GM12878 (cell line): ENCODE measurements around the gene SLC35B4.

Experiments
- EZH2 ChIP-seq: IDR thresholded peaks from 2 replicates; pipeline ENCODE4 v1.6.1; 2012; ENCODE audit warnings: low read depth, mild to moderate bottlenecking, control low read depth, inconsistent platforms, low read length, borderline replicate concordance; ENCODE audit not compliant: control insufficient read depth
- FOXM1 ChIP-seq: IDR thresholded peaks from 2 replicates; pipeline ENCODE4 v1.6.1; 2012; ENCODE audit warnings: low read depth, mild to moderate bottlenecking, inconsistent platforms, low read length, moderate library complexity
- JUND ChIP-seq: IDR thresholded peaks from 2 replicates; pipeline ENCODE4 v1.6.1; 2012; ENCODE audit warnings: low read depth, mild to moderate bottlenecking, low read length, improper control_type of control experiment, moderate library complexity
- NRF1 ChIP-seq: conservative IDR thresholded peaks from 2 replicates; pipeline ENCODE4 v1.6.1; 2011; ENCODE audit warnings: mild to moderate bottlenecking, low read depth, low read length, improper control_type of control experiment
- POLR2AphosphoS5 ChIP-seq: IDR thresholded peaks from 2 replicates; pipeline ENCODE4 v1.6.1; 2011; ENCODE audit warnings: mild to moderate bottlenecking, low read length, inconsistent platforms
- RAD21 ChIP-seq: IDR thresholded peaks from 2 replicates; pipeline ENCODE4 v1.6.1; 2011; ENCODE audit warnings: mild to moderate bottlenecking, low read depth, low read length, moderate library complexity; ENCODE audit not compliant: insufficient read depth
- SMAD5 ChIP-seq: IDR thresholded peaks from 2 replicates; pipeline ENCODE4 v1.6.1; 2016; ENCODE audit warnings: antibody characterized with exemption, low read depth
- TAF1 ChIP-seq: IDR thresholded peaks from 2 replicates; pipeline ENCODE4 v1.6.1; 2011; ENCODE audit warnings: mild to moderate bottlenecking, low read depth, low read length, borderline replicate concordance
- ZNF207 ChIP-seq: fragments of 450-650 bp; IDR thresholded peaks from 2 replicates; pipeline ENCODE4 v1.6.1; 2014; ENCODE audit warnings: antibody characterized with exemption, mild to moderate bottlenecking, borderline replicate concordance
- TF ChIP-seq, protein P1 (sequence below): fragments of 450-650 bp; IDR thresholded peaks from 2 replicates; pipeline ENCODE4 v1.6.1; 2016; ENCODE audit warnings: mild to moderate bottlenecking
- TF ChIP-seq, protein P2 (sequence below), 3 experiments: IDR thresholded peaks in 2 of 3; conservative IDR thresholded peaks in 1 of 3; 2 replicates each; pipeline ENCODE4 v1.5.1; 2011; ENCODE audit warnings: low read depth in 3 of 3, low read length in 3 of 3, mild to moderate bottlenecking in 3 of 3, control low read depth in 2 of 3, moderate library complexity in 2 of 3, inconsistent platforms in 1 of 3, mixed read lengths in 1 of 3; ENCODE audit not compliant: control insufficient read depth in 2 of 3, insufficient read depth in 1 of 3; ENCODE audit errors: extremely low read depth in 1 of 3
- TF ChIP-seq, protein P3 (sequence below): fragments of 450-650 bp; IDR thresholded peaks from 2 replicates; pipeline ENCODE4 v1.6.1; 2016; ENCODE audit warnings: mild to moderate bottlenecking, moderate library complexity, borderline replicate concordance

DNA sequence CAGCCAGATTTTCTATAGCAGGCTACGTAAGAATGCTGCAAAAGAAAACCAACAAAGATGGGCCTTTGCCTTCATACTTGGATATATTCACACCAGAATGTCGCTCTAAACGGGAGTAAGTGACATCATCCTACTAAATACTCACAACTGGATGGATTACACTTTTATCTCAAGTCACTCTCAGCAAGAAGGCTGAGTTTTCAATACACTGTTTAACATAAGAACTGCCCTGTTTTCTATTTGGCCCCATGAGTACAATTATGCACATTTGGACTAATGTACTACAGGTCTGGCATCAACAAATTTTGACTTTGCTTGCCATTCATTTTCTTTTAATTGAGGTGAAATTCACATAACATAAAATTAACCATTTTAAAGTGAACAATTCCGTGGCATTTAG, 8.2 kb downstream of the SLC35B4 start:
- TF ChIP-seq RAD21 = no peak
- TF ChIP-seq, protein P1, sequence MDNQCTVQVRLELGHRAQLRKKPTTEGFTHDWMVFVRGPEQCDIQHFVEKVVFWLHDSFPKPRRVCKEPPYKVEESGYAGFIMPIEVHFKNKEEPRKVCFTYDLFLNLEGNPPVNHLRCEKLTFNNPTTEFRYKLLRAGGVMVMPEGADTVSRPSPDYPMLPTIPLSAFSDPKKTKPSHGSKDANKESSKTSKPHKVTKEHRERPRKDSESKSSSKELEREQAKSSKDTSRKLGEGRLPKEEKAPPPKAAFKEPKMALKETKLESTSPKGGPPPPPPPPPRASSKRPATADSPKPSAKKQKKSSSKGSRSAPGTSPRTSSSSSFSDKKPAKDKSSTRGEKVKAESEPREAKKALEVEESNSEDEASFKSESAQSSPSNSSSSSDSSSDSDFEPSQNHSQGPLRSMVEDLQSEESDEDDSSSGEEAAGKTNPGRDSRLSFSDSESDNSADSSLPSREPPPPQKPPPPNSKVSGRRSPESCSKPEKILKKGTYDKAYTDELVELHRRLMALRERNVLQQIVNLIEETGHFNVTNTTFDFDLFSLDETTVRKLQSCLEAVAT = no peak
- TF ChIP-seq ZNF207 = no peak
- TF ChIP-seq FOXM1 = no peak
- TF ChIP-seq JUND = no peak
- no peak for TF ChIP-seq NRF1
- TF ChIP-seq, protein P2, sequence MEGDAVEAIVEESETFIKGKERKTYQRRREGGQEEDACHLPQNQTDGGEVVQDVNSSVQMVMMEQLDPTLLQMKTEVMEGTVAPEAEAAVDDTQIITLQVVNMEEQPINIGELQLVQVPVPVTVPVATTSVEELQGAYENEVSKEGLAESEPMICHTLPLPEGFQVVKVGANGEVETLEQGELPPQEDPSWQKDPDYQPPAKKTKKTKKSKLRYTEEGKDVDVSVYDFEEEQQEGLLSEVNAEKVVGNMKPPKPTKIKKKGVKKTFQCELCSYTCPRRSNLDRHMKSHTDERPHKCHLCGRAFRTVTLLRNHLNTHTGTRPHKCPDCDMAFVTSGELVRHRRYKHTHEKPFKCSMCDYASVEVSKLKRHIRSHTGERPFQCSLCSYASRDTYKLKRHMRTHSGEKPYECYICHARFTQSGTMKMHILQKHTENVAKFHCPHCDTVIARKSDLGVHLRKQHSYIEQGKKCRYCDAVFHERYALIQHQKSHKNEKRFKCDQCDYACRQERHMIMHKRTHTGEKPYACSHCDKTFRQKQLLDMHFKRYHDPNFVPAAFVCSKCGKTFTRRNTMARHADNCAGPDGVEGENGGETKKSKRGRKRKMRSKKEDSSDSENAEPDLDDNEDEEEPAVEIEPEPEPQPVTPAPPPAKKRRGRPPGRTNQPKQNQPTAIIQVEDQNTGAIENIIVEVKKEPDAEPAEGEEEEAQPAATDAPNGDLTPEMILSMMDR (IDR thresholded peaks at IDR 0.05 in 2 of 3, conservative IDR thresholded peaks at IDR 0.05 in 1 of 3; ENCODE audit: control insufficient read depth in 2 of 3, extremely low read depth in 1 of 3, insufficient read depth in 1 of 3, low read depth in 3 of 3, low read length in 3 of 3) = no peak
- no peak for TF ChIP-seq SMAD5
- no peak for TF ChIP-seq TAF1
- TF ChIP-seq, protein P3, sequence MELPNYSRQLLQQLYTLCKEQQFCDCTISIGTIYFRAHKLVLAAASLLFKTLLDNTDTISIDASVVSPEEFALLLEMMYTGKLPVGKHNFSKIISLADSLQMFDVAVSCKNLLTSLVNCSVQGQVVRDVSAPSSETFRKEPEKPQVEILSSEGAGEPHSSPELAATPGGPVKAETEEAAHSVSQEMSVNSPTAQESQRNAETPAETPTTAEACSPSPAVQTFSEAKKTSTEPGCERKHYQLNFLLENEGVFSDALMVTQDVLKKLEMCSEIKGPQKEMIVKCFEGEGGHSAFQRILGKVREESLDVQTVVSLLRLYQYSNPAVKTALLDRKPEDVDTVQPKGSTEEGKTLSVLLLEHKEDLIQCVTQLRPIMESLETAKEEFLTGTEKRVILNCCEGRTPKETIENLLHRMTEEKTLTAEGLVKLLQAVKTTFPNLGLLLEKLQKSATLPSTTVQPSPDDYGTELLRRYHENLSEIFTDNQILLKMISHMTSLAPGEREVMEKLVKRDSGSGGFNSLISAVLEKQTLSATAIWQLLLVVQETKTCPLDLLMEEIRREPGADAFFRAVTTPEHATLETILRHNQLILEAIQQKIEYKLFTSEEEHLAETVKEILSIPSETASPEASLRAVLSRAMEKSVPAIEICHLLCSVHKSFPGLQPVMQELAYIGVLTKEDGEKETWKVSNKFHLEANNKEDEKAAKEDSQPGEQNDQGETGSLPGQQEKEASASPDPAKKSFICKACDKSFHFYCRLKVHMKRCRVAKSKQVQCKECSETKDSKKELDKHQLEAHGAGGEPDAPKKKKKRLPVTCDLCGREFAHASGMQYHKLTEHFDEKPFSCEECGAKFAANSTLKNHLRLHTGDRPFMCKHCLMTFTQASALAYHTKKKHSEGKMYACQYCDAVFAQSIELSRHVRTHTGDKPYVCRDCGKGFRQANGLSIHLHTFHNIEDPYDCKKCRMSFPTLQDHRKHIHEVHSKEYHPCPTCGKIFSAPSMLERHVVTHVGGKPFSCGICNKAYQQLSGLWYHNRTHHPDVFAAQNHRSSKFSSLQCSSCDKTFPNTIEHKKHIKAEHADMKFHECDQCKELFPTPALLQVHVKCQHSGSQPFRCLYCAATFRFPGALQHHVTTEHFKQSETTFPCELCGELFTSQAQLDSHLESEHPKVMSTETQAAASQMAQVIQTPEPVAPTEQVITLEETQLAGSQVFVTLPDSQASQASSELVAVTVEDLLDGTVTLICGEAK = no peak
- no peak for TF ChIP-seq EZH2
- TF ChIP-seq POLR2AphosphoS5 = no peak
